ENCODE measurements around the gene KLF7. TPM values are rescaled to one million over a fixed set of nuclear protein-coding genes. Genes with fewer than 3 reads are reported as not detected.

KLF7 gene
- total RNA-seq, 2 experiments from 2014 or later = 28.3 to 31.4 TPM

DNA sequence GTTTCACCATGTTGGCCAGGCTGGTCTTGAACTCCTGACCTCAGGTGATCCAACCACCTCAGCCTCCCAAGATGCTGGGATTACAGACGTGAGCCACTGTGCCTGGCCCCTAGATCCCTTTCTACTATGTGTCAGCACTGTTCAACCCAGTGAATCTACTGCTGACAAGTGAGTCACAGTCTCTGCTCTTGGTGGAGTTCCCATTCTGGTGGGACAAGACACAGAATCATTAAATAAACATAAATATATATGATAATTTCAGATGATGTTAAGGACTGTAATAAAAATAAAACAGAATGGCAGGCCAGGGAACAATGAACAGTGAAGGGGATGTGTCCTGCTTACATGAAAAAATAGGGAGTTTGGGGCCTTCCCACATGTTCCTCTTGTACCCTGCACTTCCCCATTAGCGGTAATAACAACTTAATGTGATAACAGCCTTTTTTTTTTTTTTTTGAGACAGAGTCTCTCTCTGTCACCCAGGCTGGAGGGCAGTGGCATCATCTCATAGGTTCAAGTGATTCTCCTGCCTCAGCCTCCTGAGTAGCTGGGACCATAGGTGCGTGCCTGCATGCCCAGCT, 114.3 kb downstream of the KLF7 start:
- Mint-ChIP-seq H3K4me1 (peaks cover 9% of the 10 kb centered on the region), H3K36me3 (ENCODE audit: low read depth) (no peaks in the 10 kb centered on the region), H3K27me3 (peaks cover 8% of the 10 kb centered on the region), H3K4me3 (no peak overlapping the region), H3K27ac (no peak overlapping the region), H3K9me3 (no peaks in the 10 kb centered on the region)
- ChIA-PET CTCF (no interaction called here), POLR2A (no interaction called here)
- DNase-seq = no peak

DNA sequence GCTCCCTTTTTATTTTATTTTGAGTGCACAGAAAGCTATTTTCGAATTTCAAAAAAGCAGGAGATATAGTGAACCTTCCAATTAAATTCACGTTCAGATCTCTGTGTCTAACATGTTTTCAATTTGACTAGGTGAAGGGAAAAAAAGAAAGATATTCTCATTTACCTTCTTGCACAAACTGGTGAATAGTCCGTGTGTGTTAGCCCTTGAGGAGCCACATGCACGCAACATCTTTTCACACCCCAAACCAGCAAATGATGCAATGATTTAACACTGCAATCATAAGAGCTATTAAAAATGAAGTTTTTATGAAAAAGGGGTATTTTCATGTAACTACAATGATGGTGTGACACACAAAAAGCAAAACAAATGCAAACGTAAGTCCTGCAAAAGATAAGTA, 116.6 kb downstream of the KLF7 start:
- H3K9me3 Mint-ChIP-seq = no peaks in the 10 kb centered on the region
- no peak for DNase-seq
- H3K4me3 Mint-ChIP-seq = no peak overlapping the region
- CTCF ChIA-PET = interaction anchor here (0.6 to 2.4 kb wide), 3 partner anchors 15 to 195 kb away, joined by 3 to 5 read pairs (median 3); no protein-coding TSS in a partner anchor
- peaks cover 2% of the 10 kb centered on the region for H3K27me3 Mint-ChIP-seq
- POLR2A ChIA-PET = interaction anchor here (1.0 kb wide), 1 partner anchor 117 kb away, joined by 3 read pairs; the partner anchor contains the start of gene KLF7
- peaks cover 13% of the 10 kb centered on the region for H3K4me1 Mint-ChIP-seq
- no peaks in the 10 kb centered on the region for H3K36me3 Mint-ChIP-seq (ENCODE audit: low read depth)
- no peak overlapping the region for H3K27ac Mint-ChIP-seq

DNA sequence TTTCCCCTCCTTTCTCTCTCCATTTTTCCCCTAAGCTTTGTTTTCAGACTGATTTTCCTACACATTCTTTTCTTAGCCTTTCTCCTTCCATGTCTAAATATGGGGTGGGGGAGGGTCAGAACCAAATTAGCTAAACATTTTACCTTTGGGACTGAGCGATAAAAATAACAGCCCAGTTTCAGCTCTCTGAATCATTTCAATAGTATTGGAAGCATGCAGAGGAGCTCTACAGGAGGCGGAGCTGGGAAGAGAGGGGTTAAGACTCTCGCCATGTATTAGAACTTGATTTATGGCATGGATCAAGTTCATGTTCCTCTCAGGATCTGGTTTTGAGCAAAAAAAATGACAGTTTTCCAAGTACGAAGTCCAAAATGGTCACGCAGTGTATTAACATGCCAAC, 117.3 kb downstream of the KLF7 start:
- H3K36me3 Mint-ChIP-seq (ENCODE audit: low read depth) = no peaks in the 10 kb centered on the region
- H3K9me3 Mint-ChIP-seq = no peaks in the 10 kb centered on the region
- POLR2A ChIA-PET = interaction anchor here (1.0 kb wide), 1 partner anchor 118 kb away, joined by 3 read pairs; the partner anchor contains the start of gene KLF7
- DNase-seq = no peak
- H3K4me3 Mint-ChIP-seq = no peak overlapping the region
- CTCF ChIA-PET = interaction anchor here (0.8 to 2.4 kb wide), 3 partner anchors 15 to 424 kb away, joined by 3 to 5 read pairs (median 4); no protein-coding TSS in a partner anchor
- peaks cover 13% of the 10 kb centered on the region for H3K4me1 Mint-ChIP-seq
- no peak overlapping the region for H3K27ac Mint-ChIP-seq
- peaks cover 2% of the 10 kb centered on the region for H3K27me3 Mint-ChIP-seq

DNA sequence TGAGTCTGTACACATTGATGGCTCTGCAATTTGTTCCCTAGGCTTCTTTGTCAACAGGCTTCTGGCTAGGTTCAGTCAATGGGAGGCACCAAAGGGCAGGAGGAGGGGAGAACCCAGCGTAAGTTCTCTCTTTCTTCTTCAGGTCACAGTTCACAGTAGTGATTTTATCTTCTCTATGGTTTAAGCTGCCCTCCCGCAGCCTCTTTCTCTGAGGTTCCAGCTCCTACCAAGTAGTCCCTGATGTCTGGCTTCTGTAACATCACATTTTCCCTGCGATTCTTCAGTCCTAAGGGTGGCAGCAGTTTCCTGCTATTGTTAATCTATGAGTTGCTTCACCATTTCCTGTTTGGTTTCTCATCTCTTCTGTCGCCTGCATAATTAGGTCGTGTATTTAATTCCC, 119.0 kb downstream of the KLF7 start:
- H3K4me1 Mint-ChIP-seq = peaks cover 13% of the 10 kb centered on the region
- ChIA-PET CTCF (interaction anchor here (0.6 to 2.7 kb wide), 12 partner anchors 26 to 668 kb away, joined by 3 to 17 read pairs (median 3); partner anchors contain the start of gene KLF7), POLR2A (interaction anchor here (0.7 to 1.7 kb wide), 6 partner anchors 28 to 427 kb away, joined by 3 to 5 read pairs (median 4); partner anchors contain the start of gene KLF7)
- no peaks in the 10 kb centered on the region for H3K36me3 Mint-ChIP-seq (ENCODE audit: low read depth)
- peak; percentile 34 for DNase-seq
- H3K9me3 Mint-ChIP-seq = no peaks in the 10 kb centered on the region
- H3K27ac Mint-ChIP-seq = no peak overlapping the region
- H3K4me3 Mint-ChIP-seq = no peak overlapping the region
- H3K27me3 Mint-ChIP-seq = peaks cover 2% of the 10 kb centered on the region

DNA sequence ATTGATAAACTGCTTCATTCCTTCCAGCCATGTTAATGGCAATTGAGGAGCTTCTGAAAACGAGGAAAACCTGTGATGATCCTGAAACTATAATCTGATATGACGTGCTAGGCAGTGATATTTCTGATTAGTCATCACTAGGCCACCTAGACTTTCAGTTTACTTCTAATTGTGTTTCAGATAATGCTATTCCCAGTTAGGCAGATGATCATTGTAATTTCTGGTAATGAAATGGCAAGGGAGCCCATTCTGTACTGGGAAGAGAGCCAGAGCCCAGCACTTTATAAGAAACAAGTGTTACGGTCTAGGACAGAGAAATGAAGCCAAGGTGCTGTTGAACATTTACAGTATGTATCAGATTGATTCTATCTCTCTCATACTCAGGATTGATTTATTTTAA, 120.2 kb downstream of the KLF7 start:
- Mint-ChIP-seq H3K9me3 (no peaks in the 10 kb centered on the region), H3K27ac (no peak overlapping the region), H3K36me3 (ENCODE audit: low read depth) (no peaks in the 10 kb centered on the region), H3K4me3 (no peak overlapping the region), H3K27me3 (peaks cover 2% of the 10 kb centered on the region), H3K4me1 (peaks cover 13% of the 10 kb centered on the region)
- CTCF ChIA-PET = interaction anchor here (0.7 to 2.7 kb wide), 3 partner anchors 97 to 431 kb away, joined by 3 to 17 read pairs (median 9); no protein-coding TSS in a partner anchor
- no peak for DNase-seq
- POLR2A ChIA-PET = no interaction called here

DNA sequence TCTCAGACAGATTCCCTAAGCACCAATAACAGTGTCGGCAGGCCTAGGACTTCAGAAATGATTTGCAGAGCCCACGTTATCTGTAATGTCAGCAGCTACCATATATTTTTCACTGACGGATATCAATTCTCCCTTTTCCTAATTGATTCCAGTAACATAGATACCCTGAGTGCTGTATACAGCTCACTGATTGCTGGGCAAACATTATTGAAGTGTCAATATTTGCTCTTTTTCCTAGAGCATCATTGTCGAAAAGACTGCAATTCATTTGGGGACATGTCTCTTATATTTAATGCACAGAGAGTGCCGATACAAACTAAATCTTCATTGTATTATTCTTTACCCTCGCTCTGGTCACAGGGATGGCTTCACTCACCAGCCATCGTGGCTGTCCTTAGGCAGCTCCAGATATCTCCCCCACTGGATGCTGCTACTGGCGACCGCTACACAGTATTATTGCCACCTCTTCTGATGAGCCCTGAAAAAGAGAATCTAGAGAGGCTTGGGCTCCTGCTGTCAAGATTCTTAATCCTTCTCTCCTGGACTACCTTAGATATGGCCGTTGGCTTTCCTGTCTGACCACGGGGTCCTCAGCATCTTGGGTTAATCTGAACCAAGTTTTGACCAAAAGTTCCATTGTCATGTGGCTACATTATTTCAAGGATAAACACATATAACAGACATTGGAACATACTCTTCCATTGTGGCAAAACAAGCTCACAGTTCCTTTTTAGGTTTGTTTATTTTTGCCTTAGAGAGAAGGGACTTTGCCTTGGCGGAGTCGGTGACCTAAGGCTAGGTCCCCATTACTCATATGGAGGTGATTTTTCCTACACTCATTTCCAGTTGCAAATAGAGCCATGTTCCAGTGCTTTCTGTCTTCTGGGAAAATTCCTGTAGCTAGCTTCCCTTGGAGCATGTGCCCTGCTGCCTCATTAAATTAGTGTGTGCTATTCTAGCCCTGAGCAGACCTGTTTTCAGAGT, 121.1 kb downstream of the KLF7 start:
- ChIA-PET CTCF (interaction anchor here (2.7 kb wide), 1 partner anchor 428 kb away, joined by 17 read pairs; no protein-coding TSS in a partner anchor), POLR2A (no interaction called here)
- Mint-ChIP-seq H3K36me3 (ENCODE audit: low read depth) (no peaks in the 10 kb centered on the region), H3K4me3 (no peak overlapping the region), H3K27me3 (peaks cover 6% of the 10 kb centered on the region), H3K4me1 (peaks cover 13% of the 10 kb centered on the region), H3K27ac (no peak overlapping the region), H3K9me3 (no peaks in the 10 kb centered on the region)
- DNase-seq = no peak

DNA sequence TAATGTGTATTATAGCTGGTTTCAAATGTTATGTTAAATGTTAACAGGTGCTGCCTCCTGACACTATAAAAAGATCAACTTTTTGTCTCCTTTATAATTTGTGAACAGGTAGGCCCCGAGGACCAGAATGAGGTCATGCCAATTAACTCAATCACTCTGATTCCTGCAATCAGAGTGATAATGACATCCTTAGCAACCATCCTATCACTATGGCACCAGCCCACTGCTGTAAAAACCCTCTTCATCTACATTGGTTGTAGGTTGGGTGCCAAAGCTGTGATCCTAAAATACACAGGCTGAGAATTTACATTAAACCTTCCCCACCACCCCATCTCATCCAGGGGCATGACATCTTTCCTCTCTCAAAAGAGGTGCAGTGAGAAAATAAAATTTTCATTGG, 122.9 kb downstream of the KLF7 start:
- CTCF ChIA-PET = no interaction called here
- Mint-ChIP-seq H3K9me3 (no peaks in the 10 kb centered on the region), H3K36me3 (ENCODE audit: low read depth) (no peaks in the 10 kb centered on the region), H3K4me1 (peaks cover 13% of the 10 kb centered on the region), H3K27ac (no peak overlapping the region), H3K27me3 (peaks cover 7% of the 10 kb centered on the region), H3K4me3 (no peak overlapping the region)
- DNase-seq = no peak
- POLR2A ChIA-PET = no interaction called here

DNA sequence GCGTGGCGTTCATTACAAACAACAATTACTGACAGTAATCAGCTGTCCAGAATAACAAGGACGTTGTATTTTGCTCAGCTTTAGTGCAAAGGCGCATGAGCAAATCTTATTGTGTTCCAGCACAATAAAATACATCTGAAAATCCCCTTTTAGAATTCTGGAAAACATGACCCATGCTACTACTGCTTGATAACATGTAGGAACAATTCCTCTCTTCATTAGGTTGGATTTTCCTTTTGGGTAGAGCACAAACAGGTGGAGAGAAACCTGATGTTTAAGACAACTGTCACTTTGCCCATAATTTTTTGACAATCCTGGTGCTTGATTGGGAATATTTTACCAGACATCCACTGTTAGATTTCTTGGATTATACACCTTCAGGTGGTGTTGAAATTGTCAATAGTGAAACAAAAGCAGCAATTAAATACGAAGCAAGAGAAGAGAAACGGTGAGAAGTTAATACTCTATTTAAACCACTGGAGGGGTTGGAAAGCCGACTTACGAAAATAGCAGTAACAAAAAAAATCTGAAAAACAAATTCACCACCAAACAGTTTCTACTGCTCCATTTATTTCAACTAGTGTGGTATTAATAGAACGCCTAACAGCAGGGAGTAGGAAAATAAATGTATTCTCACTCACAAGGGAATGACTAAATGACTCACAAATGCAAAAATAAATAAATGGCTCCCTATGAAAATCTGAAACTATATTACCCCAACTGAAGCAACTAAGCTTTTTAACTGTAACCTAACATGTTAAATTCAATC, 123.8 kb downstream of the KLF7 start:
- no peak for DNase-seq
- peaks cover 8% of the 10 kb centered on the region for H3K27me3 Mint-ChIP-seq
- peaks cover 9% of the 10 kb centered on the region for H3K4me1 Mint-ChIP-seq
- H3K9me3 Mint-ChIP-seq = no peaks in the 10 kb centered on the region
- no peak overlapping the region for H3K4me3 Mint-ChIP-seq
- no peaks in the 10 kb centered on the region for H3K36me3 Mint-ChIP-seq (ENCODE audit: low read depth)
- POLR2A ChIA-PET = no interaction called here
- no peak overlapping the region for H3K27ac Mint-ChIP-seq
- CTCF ChIA-PET = no interaction called here

DNA sequence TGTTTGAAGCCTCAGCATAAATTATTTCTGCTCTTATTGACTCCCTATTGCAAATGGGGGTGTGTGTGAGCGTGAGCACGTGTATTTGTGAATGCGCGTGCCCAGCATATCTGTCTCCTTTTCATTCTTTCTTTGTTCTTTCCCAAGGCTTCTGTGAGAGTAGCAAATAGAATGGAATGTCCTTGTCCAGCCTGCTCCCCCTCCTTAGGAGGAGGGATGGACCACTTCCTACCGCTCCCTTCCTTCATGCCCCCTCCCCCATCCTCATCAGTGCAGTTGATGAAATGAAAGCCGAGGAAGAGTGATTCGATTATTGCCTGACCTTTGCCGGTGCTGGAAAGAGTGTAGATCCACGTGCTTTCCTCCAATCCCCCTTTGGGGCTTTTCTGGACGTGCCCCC, 124.5 kb downstream of the KLF7 start:
- POLR2A ChIA-PET = no interaction called here
- Mint-ChIP-seq H3K9me3 (no peaks in the 10 kb centered on the region), H3K4me1 (peaks cover 2% of the 10 kb centered on the region), H3K4me3 (no peak overlapping the region), H3K27ac (no peak overlapping the region), H3K36me3 (ENCODE audit: low read depth) (no peaks in the 10 kb centered on the region), H3K27me3 (peaks cover 10% of the 10 kb centered on the region)
- DNase-seq = no peak
- CTCF ChIA-PET = no interaction called here

DNA sequence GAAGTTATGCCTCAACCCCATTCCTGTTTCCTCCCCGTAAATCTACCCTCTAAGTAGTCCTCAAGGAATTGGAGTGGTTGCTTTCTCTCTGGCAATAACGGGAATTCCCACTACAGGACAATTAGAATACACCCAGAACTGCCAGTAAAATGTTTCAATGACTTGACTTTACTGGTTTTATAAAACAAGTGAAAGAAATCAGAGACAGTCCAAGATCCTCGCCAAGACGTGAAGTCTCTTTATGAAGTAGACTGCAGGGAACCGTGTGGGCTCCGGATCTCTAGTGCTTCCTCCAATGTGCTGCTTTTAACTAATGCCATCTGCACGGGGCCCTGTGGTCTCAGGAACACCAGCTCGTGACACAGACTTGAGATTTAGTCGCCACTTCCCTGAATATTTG, 125.1 kb downstream of the KLF7 start:
- CTCF ChIA-PET = no interaction called here
- H3K4me3 Mint-ChIP-seq = no peak overlapping the region
- H3K27ac Mint-ChIP-seq = no peak overlapping the region
- DNase-seq = no peak
- peaks cover 10% of the 10 kb centered on the region for H3K27me3 Mint-ChIP-seq
- H3K36me3 Mint-ChIP-seq (ENCODE audit: low read depth) = no peaks in the 10 kb centered on the region
- H3K4me1 Mint-ChIP-seq = no peaks in the 10 kb centered on the region
- POLR2A ChIA-PET = no interaction called here
- no peaks in the 10 kb centered on the region for H3K9me3 Mint-ChIP-seq

DNA sequence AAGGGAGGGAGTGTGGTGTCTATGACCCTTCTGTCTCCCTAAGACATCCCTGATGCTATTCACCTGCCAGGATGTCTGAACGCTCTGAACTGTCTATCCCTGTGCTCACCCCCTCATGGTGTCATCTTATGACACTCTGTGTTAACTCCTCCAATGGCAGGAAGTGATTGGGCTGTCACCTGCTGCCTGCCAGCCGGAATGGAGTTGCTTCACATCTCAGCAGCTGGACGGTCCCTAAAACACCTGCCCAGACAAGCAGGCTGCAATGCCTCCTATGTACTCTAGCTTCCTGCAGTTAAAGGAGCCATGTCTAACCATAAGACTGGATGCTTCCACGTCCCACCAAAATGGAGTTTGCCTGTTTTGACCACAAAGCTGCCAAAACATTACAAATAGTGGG, 126.5 kb downstream of the KLF7 start:
- POLR2A ChIA-PET = no interaction called here

DNA sequence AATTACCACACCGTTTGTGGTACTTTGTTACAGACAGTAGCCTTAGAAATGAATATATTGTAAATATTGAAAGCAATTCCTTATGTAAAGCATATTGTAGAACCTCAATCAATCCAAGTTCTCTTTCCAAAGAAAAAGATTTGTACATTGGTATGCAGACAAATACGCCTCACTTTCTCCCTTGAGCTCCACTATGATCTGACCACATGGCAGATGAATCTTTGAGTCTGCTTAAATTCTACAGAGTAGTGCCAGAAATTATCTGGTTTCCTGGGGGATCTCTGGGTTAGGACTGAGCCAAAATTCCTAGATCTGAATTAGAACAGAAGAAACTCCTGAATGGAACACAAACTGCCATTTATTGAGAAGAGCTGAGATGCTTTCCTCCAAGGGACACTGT, 127.4 kb downstream of the KLF7 start:
- Mint-ChIP-seq H3K36me3 (ENCODE audit: low read depth) (no peaks in the 10 kb centered on the region), H3K4me3 (no peak overlapping the region), H3K27me3 (peaks cover 13% of the 10 kb centered on the region), H3K9me3 (peaks cover 8% of the 10 kb centered on the region), H3K4me1 (no peaks in the 10 kb centered on the region), H3K27ac (no peak overlapping the region)
- POLR2A ChIA-PET = no interaction called here
- DNase-seq = no peak
- CTCF ChIA-PET = no interaction called here

More for the DNA sequence above, 126.5 kb downstream of the KLF7 start:
- peaks cover 13% of the 10 kb centered on the region for H3K27me3 Mint-ChIP-seq
- H3K36me3 Mint-ChIP-seq (ENCODE audit: low read depth) = no peaks in the 10 kb centered on the region
- CTCF ChIA-PET = interaction anchor here (1.1 kb wide), 1 partner anchor 434 kb away, joined by 3 read pairs; no protein-coding TSS in a partner anchor
- no peak overlapping the region for H3K27ac Mint-ChIP-seq
- H3K9me3 Mint-ChIP-seq = no peaks in the 10 kb centered on the region
- H3K4me1 Mint-ChIP-seq = no peaks in the 10 kb centered on the region
- DNase-seq = no peak
- no peak overlapping the region for H3K4me3 Mint-ChIP-seq

DNA sequence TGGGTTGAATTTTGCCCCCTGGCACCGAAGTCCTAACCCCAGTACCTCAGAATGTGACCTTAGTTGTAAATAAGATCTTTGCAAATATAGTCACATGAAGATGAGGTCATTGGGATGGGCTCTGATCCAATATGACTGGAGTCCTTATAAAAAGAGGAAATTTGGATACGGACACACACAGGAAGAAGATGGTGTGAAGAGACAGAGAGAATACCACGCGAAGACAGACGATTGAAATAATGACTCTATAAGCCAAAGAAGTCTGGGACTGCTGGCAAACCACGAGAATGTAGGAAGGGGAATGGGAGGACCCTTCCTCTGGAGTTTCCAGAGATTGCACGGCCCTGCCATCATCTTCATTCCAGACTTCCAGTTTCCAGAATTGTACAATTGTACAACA, 127.9 kb downstream of the KLF7 start:
- ChIA-PET CTCF (no interaction called here), POLR2A (no interaction called here)
- Mint-ChIP-seq H3K36me3 (ENCODE audit: low read depth) (no peaks in the 10 kb centered on the region), H3K27ac (no peak overlapping the region), H3K27me3 (peaks cover 13% of the 10 kb centered on the region), H3K4me3 (no peak overlapping the region), H3K9me3 (peaks cover 10% of the 10 kb centered on the region), H3K4me1 (no peaks in the 10 kb centered on the region)
- no peak for DNase-seq
